NCI-H2196 treated with DMSO at 0.1 percent for 48 hours (cell line): Measurements from ENCODE around the gene RASA3.
"Not testable (repeated sequence)": the region's sequence is repeated elsewhere in the genome, so short reads cannot be mapped to it uniquely, and the experiment has no call there.

ENCODE experiments used
- DNase-seq: peaks from one replicate; lab custom pipeline; 2025; ENCODE audit not compliant: unreplicated experiment; lab: John Stamatoyannopoulos, UW

RASA3 gene

DNA sequence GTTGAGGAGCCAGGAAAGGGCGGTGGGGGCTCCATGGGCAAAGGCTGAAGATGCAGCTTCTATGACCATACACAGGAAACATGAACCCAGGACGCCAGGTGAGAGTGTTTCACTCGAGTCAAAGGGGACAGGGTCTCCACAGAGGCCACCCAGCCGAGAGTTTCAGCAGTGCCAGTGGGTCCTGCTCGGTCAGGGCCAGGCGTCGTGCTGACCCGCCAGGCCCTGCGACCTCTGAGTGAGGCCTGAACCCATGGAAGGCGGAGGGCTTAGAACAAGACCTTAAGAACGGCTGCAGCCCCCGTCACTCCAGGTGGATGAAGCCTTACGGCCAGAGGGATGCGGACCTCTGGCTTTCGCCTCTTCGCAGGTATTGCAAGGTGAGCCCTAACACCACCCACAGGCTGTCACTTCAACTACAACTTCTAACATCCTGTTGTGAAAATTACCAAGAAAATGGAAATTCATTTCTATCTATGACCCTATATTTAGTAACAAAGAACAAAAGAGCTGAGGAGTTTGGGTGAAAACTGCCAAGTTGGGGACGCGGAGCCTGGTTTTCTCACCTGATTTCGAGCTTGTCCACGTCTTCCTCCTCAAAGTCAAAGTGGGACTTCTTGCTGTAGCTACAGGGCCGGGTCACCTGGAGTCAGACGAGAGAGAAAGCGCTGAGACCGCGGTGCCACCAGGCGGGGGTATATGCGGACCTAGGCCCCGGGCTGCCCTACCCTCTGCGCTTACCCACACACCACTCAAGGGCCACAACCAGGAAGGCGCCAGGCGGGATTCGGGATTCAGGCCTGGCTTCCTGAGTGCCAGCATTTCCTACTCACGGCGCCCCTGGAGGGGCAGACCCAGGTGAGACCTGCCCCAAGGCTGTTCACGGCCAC, 108.5 kb downstream of the RASA3 start:
- DNase-seq, result no peak

DNA sequence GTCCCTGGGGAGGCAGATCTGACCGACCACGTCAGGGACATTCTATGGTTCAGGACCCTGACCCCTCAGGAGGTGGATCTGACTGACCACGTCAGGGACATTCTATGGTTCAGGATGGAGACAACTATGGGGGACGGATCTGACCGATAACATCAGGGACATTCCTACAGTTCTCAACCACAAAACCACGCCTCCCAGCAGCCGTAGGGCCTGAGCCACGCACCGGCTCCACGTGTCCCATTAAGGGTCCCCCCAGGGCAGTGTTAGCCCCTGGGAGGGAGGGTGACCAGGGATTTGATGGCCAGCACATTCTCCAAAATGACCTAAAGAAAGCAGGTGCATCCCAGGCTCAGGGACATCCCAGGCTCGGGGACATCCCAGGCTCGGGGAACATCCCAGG, 109.5 kb downstream of the RASA3 start:
- no peak for DNase-seq

DNA sequence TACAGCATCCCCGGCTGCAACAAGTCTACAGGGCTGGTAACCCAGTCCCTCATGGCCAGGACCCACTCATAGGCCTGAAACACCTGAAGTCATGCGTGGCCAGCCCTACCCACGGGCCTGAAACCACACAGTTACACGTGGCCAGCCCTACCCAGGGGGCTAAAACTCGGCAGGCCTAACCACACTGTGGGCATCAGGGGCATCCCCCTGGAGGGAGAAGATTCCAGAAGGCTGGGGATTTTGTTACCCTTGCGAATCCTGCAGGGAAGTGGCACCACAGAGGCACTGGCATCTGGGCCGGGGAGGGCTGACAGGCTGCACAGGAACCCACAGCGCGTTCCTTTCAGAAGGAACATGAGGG, 110.1 kb downstream of the RASA3 start:
- DNase-seq, result no peak

DNA sequence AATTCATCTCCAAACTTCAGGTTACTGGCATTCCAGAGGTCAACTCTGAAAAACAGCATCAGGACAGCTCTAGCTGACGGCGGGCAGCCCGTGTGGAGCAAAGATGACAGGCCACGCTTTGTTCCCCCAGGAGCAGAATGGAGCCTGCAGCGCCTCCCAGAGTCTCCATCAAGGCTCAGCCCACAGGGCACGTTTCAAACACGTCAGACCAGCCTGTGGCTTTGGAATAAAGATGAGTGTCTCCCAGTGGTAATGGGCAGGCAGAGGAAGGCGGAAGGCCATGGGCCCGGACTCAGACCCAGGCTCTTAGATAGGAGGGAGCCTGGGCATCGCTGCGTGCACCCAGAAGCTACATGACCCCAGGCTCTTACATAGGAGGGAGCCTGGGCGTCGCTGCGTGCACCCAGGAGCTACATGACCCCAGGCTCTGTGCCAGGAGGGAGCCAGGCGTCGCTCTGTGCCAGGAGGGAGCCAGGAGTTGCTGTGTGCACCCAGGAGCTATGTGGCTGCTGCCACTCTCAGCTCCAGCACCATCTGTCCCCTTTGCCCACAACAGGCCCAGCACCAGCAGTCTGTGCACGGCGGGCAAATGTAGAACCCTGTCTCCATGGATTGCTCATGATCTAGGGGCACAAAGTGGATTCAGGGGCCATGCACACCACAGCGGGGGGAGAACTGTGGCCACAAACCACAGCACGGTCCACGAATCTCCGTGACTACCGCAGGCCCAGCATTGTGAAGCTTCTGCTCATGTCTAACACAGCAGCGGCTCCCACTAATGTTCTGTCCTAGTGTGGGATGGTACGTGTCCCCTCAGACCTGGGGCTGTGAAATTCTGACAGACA, 110.7 kb downstream of the RASA3 start:
- DNase-seq, result no peak

DNA sequence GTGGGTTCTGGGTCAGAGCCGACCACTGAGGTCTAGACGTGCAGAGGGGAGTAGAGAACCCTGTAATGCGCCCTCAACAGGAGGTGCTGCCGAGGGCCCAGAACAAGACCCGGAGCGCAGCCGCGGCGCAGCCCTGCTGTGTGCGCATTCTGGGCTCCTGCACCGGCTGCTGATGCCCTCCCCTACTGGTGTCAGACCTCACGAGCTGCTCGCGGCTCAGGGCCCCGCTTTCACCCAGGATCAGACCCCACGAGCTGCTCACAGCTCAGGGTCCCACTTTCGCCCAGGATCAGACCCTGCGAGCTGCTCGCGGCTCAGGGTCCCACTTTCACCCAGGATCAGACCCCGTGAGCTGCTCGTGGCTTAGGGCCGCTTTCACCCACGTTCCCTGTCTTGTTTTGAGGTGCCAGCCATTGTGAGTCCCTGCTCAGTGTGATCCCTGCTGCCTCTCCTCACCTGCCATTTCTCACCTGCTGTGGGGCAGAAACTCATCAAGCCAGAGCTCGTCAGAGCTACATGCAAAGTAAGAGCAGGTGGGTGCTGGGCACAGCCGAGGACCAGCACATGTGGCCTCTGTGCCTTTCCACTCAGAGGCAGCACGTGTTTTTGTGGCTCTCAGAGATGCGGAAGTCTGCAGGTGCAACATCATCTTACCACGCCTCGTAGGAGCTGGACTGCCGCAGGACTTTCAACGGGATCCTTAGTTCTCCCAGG, 111.5 kb downstream of the RASA3 start:
- DNase-seq, result no peak

DNA sequence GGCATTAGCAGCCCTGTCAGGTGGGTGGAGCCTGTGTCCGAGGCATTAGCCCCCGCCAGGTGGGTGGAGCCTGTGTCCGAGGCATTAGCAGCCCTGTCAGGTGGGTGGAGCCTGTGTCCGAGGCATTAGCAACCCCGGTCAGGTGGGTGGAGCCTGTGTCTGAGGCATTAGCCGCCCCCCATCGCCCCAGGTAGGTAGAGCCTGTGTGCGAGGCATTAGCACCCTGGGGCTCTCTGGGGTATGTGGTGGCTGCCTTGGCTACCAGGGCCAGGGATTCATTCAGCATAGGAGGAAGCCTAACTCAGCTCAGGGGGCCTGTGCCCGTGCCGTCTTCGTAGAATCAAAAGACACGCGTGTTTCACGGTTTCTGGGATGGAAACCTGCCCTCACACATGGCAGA, 112.3 kb downstream of the RASA3 start:
- not testable (repeated sequence) for DNase-seq

DNA sequence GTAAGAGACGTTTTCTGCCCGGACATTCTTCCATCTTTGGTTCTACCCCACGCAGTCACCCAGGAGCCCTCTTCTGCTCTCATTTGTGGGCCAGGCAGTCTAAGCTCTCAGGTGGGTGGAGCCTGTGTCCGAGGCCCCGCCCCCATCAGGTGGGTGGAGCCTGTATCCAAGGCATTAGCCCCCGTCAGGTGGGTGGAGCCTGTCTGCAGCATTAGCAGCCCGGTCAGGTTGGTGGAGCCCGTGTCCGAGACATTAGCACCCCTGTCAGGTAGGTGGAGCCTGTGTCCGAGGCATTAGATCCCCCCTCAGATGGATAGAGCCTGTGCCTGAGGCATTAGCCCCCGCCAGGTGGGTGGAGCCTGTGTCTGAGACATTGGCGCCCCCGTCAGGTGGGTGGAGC, 113.1 kb downstream of the RASA3 start:
- DNase-seq, result no peak

DNA sequence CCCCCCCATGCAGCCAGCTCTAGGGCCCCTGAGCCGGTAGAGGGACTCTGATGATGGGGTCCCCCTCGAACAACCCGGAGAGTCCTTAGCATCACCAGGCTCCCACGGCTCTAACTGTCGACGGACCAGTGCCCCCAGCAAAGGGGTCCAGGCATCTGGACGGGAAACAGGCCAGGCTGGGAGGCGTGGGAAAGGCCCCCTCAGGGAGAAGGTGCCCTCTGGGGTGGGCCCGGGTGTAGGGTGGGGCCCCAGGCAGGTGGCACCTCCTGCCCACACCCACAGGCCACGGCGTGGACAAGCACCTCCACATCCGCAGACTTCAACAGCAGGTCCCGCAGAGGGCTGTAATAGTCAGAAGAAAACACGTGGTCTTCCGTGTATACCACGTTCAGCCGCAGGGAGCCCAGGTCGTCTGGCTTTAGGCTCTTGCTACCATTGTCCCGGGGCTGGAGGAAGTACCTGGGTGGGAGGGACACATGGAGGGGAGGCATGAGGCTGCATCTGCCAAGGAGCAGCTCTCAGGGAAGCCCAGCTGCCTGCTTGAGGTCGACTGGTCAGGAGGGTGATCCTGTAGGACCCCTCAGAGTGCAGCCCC, 113.9 kb downstream of the RASA3 start:
- no peak for DNase-seq

DNA sequence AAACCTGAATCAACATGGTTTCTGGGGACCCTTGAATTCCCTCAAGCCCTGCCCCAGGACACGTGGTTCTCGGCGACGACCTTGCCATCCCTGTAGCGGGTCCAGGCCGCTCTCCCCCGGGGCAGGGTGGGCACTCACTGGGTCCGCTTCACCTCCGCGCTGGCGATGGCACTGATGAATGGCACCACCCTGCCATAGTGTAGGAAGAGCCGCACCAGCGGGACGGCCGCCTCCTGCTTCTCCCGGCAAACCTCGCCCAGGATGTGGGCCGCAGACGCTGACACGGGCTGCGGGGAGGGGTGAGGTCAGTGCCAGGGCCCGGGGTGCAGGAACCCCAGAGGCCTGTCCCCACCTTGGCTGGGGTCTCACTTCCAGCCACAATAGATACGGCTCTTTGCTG, 114.5 kb downstream of the RASA3 start:
- no peak for DNase-seq

DNA sequence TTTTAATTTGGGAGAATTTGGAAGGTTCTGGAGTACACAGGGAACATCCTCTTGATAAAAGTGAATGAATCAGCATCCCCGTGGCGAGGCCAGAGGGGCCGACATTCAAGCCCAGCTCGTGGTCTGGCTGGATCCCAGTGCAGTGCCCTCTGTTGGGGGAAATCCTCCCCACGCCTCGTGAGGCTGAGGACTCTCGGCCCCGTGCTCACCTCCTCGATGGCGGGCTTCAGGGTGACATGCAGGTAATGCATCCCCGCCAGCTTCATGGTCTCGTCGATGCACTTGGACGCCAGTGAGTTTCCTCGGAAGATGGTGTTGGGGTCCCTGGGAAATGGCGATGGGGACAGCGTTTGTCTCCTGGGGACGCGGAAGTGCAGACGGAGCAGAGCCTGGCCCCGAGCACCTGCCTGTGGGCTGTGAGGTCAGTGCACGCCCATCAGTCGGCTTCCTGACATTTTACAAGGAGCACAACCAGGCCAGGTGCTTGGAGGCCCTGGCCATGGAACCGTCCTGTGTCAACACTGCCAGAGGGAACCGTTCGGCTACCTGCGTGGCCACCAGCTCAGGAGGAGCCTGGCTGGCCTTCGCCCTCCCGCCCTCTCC, 115.3 kb downstream of the RASA3 start:
- DNase-seq, result no peak

DNA sequence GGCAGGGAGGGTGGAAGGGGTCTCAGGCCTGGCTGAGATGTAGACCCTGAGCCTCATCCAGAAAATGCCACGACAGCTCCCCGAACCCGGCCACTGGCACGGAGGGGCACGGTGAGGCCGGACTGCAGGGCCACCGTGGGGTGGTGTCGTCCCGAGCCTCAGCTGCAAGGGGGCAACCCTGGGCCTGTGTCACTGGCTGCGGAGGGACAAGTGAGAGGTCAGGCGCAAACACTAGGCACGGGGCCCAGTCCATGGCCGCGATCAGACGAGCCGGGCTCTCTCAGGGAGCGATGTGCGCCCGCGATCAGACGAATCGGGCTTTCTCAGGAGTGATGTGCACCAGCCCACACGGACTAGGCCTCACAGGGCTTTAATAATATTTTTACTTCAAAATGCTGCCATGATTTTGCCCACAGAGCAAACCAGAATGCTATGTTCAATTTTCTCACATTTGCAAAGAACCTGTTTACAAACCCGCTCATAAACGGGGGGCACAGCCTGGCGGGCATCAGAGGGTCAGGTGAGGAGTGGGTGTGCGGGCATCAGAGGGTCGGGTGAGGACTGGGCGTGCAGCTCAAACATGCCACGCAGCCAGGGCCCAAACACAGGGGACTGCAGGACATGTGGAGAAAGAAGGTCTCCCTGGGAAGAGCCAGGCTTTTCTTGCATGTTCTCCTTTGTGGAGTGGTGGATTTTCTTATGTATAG, 115.9 kb downstream of the RASA3 start:
- DNase-seq, result no peak

DNA sequence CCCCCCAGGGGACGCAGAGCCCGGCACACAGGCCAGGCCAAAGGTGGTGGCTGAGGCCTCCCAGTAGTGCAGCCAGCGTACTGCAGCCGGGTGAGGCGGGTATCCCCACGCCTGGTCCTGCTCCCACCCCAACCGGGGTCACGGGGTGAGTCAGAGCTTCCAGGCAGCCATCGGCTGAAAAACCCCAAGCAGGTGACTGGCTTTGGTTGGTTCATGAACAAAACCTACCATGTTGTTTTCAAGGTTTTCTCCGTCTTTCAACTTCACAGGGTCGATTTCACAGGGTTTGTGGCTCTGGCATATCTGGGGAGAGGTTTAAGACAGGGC, 116.5 kb downstream of the RASA3 start:
- DNase-seq, result no peak

DNA sequence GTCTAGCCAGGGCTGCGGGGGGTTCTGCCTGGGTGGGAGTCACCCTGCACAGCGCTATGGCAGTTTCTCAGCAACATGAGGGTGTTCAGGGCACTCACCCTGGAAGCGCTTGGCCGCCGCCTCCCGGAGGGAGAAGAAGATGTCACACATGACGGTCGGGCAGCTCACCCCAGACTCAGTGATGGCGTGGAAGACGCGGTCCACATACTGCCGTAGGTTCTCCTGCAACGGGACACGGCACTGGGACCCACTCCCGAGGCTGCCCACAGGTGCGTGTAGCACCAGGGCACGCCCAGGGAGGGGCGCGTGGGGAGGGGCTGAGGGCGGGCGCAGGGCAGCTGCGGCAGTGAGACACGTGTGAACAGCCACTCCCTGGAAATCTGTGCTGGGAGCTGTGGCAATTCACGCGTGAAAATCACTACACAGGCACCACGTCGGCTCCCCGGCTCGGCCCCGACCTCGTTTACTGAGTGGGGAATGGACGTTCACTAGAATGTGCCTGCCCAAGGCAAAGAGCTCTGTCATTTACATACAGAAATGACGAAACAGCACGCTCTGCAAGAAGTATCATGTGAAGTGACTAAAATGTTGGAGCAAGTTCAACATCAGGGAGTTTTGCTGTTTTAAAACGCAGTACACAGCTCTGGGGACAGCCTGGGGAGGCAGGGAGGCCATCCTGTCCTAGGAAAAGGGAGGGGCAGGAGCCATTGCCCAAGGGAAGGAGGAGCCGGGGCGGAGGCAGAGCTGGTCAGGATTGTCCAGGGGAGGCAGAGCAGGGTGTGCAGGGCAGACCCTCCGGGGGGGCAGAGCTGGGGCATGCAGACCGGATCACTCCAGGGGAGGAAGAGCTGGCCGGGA, 117.1 kb downstream of the RASA3 start:
- no peak for DNase-seq

DNA sequence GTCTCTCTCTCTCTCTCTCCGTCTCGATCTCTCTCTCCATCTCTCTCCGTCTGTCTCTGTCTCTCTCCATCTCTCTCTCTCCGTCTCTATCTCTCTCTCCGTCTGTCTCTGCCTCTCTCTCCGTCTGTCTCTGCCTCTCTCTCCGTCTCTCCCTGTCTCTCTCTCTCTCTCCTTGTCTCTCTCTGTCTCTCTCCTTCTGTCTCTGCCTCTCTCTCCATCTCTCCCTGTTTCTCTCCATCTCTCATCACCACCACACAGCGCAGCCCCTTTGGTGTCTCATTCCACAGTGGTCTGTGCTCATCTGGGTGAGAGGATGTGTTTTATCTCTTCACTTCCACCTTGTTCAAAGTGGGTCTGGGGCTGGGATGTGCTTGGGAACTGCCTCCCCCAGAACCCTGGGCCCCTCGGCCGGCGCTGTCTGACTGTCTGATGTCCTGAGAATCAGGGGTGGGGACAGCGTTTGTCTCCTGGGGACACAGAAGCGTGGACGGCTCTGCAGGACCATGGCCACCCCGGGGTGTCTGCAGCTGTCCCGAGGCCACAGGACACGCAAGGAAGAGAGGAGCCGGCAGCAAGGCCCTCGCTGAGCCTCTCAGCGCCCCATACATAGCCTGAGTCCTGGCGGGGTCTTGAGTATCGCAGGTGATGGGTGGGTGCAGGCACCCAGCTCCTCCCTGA, 118.3 kb downstream of the RASA3 start:
- DNase-seq, result no peak

DNA sequence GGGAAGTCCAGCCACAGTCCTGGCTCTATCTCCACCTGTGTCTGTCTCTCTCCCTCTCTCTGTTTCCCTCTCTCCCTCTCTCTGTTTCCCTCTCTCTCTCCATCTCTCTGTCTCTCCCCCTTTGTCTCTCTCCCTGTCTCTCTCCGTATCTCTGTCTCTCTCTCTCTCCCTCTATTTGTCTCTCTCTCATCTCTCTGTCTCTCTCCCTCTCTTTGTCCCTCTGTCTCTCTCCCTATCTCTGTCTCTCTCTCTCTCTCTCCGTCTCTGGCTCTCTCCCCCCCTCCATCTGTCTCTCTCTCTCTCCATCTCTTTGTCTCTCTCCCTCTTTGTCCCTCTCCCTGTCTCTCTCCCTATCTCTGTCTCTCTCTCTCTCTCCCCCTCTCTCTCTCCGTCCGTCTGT, 119.1 kb downstream of the RASA3 start:
- no peak for DNase-seq

DNA sequence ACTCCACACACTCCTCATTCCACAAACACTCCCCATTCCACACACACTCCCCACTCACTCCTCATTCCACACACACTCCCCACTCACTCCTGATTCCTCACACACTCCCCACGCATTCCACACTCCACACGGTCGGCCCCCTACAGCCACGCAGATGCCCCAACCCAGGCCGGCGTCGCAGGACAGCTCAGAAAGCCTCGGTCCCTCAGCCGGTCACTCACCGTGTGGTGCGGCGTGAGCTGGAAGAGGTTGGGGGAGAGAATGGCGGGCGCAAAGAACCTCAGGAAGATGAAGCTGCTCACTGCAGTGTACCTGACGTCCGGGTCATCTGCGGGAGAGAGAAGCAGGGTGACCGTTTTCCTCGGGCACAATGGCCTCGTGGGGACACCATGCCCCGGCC, 119.5 kb downstream of the RASA3 start:
- DNase-seq, result no peak

DNA sequence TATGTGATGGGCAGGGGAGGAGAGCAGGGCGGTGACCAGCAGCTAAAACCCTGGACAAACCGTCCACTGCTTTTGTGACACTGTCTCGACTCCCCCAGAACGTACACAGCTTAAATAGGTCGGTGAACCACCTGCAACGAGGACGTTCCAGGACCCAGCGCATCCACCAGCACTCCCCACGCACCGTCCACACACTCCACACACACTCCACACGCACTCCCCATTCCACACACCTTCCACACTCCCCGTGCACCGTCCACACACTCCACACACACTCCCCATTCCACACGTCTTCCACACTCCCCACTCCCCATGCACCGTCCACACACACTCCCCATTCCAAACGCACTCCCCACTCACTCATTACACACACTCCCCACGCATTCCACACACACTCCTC, 120.3 kb downstream of the RASA3 start:
- no peak for DNase-seq

DNA sequence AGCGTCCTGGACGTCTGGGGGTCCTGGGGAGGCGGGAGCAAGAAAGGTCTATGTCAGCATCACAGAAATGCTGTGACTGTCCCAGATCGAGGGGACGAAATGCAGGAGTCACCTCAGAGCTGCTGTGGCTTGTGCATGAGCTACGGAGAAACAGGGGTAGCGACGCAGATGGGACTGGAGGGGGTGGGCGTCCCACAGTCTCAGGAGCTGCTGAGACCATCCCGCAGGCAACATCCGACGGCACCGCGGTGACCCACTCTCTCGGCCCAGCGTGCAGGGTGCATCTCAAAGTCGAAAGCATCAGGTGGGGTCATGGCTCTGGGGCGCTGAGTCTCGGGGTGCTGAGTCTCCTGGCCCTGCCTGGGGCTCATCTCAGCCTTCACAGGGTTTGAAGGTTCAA, 121.2 kb downstream of the RASA3 start:
- no peak for DNase-seq
